ENCODE measurements around the gene BLOC1S5. TPM values are rescaled to one million over a fixed set of nuclear protein-coding genes. Genes with fewer than 3 reads are reported as not detected.

The BLOC1S5 gene
- total and polyA plus RNA-seq, 8 donors = 0.29 to 31.2 (median 7.2) TPM

DNA sequence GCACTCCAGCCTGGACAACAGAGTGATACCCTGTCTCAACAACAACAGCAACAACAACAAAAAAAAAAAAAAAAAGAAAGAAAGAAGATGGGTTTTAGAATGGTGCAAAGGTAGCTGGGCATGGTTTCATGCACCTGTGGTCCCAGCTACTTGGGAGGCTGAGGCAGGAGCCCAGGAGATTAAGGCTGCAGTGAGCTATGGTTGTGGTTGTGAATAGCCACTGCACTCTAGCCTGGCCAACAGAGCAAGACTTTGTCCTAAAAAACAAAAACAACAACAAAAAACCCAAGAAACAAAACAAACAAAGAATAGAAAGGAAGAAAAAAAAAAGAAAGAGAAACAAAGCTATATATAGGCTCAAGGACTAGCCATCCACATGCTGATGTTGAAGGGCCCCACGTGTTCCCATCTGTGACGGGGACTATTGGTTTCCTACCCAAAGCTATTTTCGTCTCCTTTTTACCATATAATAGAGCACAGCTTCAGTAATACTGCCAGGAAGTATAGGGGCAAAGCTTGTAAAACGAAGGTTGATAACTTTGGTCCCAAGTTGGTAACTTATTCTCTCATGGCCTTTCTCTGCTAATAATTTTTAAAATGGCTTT, 46.0 kb upstream of the BLOC1S5 start:
- no peaks in the 10 kb centered on the region for H3K36me3 ChIP-seq
- no peak overlapping the region for H3K4me3 ChIP-seq
- WGBS, 5 donors = 68 to 85% (median 76%) methylated on average over 4 of the region's 4 CpGs
- DNase-seq = no peak
- peaks cover 0 to 27% (median 0%) of the 10 kb centered on the region in 3 donors for H3K27me3 ChIP-seq
- no peak overlapping the region for H3K27ac ChIP-seq
- intact Hi-C loops (cut with DNase I; ENCODE audit: low total_unique reads) = no loop called here
- H3K9me3 ChIP-seq = no peaks in the 10 kb centered on the region
- no peaks in the 10 kb centered on the region for H3K4me1 ChIP-seq
- TF ChIP-seq, protein P1, sequence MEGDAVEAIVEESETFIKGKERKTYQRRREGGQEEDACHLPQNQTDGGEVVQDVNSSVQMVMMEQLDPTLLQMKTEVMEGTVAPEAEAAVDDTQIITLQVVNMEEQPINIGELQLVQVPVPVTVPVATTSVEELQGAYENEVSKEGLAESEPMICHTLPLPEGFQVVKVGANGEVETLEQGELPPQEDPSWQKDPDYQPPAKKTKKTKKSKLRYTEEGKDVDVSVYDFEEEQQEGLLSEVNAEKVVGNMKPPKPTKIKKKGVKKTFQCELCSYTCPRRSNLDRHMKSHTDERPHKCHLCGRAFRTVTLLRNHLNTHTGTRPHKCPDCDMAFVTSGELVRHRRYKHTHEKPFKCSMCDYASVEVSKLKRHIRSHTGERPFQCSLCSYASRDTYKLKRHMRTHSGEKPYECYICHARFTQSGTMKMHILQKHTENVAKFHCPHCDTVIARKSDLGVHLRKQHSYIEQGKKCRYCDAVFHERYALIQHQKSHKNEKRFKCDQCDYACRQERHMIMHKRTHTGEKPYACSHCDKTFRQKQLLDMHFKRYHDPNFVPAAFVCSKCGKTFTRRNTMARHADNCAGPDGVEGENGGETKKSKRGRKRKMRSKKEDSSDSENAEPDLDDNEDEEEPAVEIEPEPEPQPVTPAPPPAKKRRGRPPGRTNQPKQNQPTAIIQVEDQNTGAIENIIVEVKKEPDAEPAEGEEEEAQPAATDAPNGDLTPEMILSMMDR (IDR thresholded peaks at IDR 0.05) = no peak
- no peak for TF ChIP-seq POLR2A (IDR thresholded peaks at IDR 0.05)
- TF ChIP-seq EP300 (IDR thresholded peaks at IDR 0.05) = no peak
- TF ChIP-seq POLR2AphosphoS5 (IDR thresholded peaks at IDR 0.05) = no peak

DNA sequence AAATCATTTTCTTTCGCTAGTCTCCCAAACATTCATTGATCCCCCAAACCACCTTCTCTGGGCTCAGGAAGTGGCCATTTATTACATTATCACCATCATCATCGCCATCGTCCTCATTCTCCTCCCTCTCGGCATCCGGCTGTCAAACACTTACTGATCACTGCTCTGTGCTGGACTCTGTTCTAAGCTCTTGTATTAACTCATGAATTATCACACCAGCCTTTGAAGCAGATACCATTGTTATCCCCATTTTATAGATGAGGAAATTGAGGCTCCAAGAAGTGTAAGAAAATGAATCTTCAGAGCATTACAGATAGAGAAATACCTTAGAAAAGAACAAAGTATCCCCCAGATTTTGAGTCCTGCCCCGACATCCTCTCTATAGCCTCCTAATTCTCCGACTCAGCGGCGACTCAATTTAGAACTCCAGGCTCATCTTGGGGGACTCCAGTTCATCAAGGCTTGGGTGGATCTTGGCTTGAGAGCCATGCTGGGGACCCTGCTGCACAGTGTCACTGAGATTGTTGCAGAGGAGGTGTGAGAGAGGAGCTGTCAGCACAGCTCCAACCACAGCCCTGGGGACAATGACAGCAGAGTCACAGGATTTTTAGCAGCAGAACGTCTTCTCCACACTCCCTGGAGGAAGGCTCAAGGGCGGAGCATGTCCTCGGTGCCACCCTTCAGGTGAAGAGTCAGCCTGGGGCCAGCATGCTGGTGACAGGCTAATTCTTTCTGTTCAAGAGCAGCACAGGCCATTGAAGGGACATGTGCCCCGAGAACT, 44.8 kb upstream of the BLOC1S5 start:
- Histone ChIP-seq H3K9me3 (no peaks in the 10 kb centered on the region), H3K27me3 (peaks cover 0 to 27% (median 0%) of the 10 kb centered on the region in 3 donors), H3K27ac (no peak overlapping the region), H3K4me3 (no peak overlapping the region), H3K4me1 (no peaks in the 10 kb centered on the region), H3K36me3 (no peaks in the 10 kb centered on the region)
- intact Hi-C loops (cut with DNase I; ENCODE audit: low total_unique reads) = no loop called here
- DNase-seq = no peak
- TF ChIP-seq, protein P1 (IDR thresholded peaks at IDR 0.05) = no peak
- TF ChIP-seq EP300 (IDR thresholded peaks at IDR 0.05) (no peak), POLR2A (IDR thresholded peaks at IDR 0.05) (no peak), POLR2AphosphoS5 (IDR thresholded peaks at IDR 0.05) (no peak)
- 77 to 89% (median 79%) methylated on average over 11 to 13 of the region's 13 CpGs for WGBS, 5 donors

DNA sequence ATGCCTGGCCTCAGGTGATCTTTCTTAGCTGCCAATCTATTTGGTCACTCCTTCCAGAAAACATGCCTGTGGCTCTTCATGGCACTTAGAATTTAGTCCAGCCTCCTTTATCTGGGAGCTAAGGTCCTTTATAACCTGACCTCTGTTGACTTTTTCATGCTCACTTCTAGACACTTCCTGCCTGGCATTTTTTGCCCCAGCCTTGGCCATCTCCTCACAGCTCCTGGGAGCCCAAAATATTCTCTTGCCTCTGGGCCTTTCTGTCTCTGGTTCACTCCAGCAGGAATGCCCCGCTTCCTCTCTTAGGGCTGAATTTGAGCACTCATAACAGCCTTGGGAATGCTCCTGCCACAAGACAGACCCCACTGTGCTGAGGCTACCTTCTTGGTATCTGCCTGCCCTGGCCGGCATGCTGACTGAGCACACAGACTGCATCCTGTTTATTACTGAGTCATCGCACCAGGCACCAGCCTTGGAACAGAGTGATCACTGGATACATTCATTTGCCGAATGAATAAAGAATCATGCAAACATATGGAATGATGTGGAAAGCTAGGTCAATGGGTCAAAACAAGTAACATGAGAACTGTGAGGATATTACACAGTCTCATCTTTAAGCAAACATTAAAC, 44.0 kb upstream of the BLOC1S5 start:
- intact Hi-C loops (cut with DNase I; ENCODE audit: low total_unique reads) = no loop called here
- TF ChIP-seq, protein P1 (IDR thresholded peaks at IDR 0.05) = no peak
- TF ChIP-seq POLR2AphosphoS5 (IDR thresholded peaks at IDR 0.05) (no peak), EP300 (IDR thresholded peaks at IDR 0.05) (no peak), POLR2A (IDR thresholded peaks at IDR 0.05) (no peak)
- H3K4me3 ChIP-seq = no peak overlapping the region
- H3K9me3 ChIP-seq = no peaks in the 10 kb centered on the region
- H3K4me1 ChIP-seq = no peaks in the 10 kb centered on the region
- peaks cover 0 to 27% (median 0%) of the 10 kb centered on the region in 3 donors for H3K27me3 ChIP-seq
- 39 to 64% (median 53%) methylated on average over 4 of the region's 4 CpGs for WGBS, 5 donors
- no peaks in the 10 kb centered on the region for H3K36me3 ChIP-seq
- no peak overlapping the region for H3K27ac ChIP-seq
- peak in 1 of 2 donors; percentile 6 for DNase-seq

DNA sequence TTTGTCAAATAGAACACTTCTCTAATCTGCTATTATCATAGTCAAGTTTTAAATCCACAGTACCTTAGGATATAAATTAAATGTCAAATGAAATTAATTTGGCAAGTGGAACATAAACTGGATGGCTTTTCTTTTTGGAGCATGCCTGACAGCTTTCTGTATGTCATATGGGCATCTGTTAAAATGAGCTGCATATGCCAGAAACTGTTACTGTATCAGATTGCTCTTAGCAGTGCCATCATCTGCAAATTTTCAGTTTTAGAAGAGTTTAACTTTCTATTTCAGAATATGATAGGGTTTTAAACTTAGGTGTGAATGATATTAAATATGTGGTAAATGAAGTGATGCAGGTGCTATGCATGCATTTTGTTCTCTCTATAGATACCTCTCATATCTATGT, 41.6 kb upstream of the BLOC1S5 start:
- TF ChIP-seq POLR2A (IDR thresholded peaks at IDR 0.05) = no peak
- TF ChIP-seq POLR2AphosphoS5 (IDR thresholded peaks at IDR 0.05) = no peak
- TF ChIP-seq, protein P1 (IDR thresholded peaks at IDR 0.05) = no peak
- no peak for TF ChIP-seq EP300 (IDR thresholded peaks at IDR 0.05)
- intact Hi-C loops (cut with DNase I; ENCODE audit: low total_unique reads) = no loop called here
- Histone ChIP-seq H3K4me3 (no peak overlapping the region), H3K36me3 (no peaks in the 10 kb centered on the region), H3K27ac (no peak overlapping the region), H3K9me3 (no peaks in the 10 kb centered on the region), H3K4me1 (peaks cover 5 to 18% (median 10%) of the 10 kb centered on the region in 4 donors), H3K27me3 (peaks cover 0 to 27% (median 0%) of the 10 kb centered on the region in 3 donors)
- no peak for DNase-seq

Measured in stomach (tissue), 9 donors.